ENCODE data around the gene B2M. TPM values are rescaled to one million over a fixed set of nuclear protein-coding genes. Genes with fewer than 3 reads are reported as not detected.

The B2M gene
- total RNA-seq, 1 donor from 2014 or later: 595 TPM

- H3K4me1 Mint-ChIP-seq (ENCODE audit: low read depth): peaks cover 28% of the 10 kb centered on the region
- TF ChIP-seq, protein P1, sequence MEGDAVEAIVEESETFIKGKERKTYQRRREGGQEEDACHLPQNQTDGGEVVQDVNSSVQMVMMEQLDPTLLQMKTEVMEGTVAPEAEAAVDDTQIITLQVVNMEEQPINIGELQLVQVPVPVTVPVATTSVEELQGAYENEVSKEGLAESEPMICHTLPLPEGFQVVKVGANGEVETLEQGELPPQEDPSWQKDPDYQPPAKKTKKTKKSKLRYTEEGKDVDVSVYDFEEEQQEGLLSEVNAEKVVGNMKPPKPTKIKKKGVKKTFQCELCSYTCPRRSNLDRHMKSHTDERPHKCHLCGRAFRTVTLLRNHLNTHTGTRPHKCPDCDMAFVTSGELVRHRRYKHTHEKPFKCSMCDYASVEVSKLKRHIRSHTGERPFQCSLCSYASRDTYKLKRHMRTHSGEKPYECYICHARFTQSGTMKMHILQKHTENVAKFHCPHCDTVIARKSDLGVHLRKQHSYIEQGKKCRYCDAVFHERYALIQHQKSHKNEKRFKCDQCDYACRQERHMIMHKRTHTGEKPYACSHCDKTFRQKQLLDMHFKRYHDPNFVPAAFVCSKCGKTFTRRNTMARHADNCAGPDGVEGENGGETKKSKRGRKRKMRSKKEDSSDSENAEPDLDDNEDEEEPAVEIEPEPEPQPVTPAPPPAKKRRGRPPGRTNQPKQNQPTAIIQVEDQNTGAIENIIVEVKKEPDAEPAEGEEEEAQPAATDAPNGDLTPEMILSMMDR (IDR thresholded peaks at IDR 0.05): peak; percentile 67
- peak overlapping the region; percentile 99 for H3K27ac Mint-ChIP-seq (ENCODE audit: unreplicated experiment)
These were observed 2.0 kb downstream of the B2M start for GRCh38 chr15:44713006-44713966.

DNA sequence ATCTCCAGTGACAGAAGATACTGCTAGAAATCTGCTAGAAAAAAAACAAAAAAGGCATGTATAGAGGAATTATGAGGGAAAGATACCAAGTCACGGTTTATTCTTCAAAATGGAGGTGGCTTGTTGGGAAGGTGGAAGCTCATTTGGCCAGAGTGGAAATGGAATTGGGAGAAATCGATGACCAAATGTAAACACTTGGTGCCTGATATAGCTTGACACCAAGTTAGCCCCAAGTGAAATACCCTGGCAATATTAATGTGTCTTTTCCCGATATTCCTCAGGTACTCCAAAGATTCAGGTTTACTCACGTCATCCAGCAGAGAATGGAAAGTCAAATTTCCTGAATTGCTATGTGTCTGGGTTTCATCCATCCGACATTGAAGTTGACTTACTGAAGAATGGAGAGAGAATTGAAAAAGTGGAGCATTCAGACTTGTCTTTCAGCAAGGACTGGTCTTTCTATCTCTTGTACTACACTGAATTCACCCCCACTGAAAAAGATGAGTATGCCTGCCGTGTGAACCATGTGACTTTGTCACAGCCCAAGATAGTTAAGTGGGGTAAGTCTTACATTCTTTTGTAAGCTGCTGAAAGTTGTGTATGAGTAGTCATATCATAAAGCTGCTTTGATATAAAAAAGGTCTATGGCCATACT, 4.0 kb downstream of the B2M start:
- Mint-ChIP-seq H3K36me3 (ENCODE audit: low read depth) (peaks cover 22% of the 10 kb centered on the region), H3K9me3 (ENCODE audit: low read depth) (no peaks in the 10 kb centered on the region), H3K27me3 (ENCODE audit: low read depth) (no peaks in the 10 kb centered on the region), H3K4me1 (ENCODE audit: low read depth) (peaks cover 27% of the 10 kb centered on the region), H3K4me3 (ENCODE audit: unreplicated experiment) (no peak overlapping the region), H3K27ac (ENCODE audit: unreplicated experiment) (no peak overlapping the region)
- no peak for DNase-seq (ENCODE audit: low spot score)
- TF ChIP-seq, protein P1 (IDR thresholded peaks at IDR 0.05): no peak

More at GRCh38 chr15:44713006-44713966, 2.0 kb downstream of the B2M start:
- Mint-ChIP-seq H3K27me3 (ENCODE audit: low read depth) (no peaks in the 10 kb centered on the region), H3K4me3 (ENCODE audit: unreplicated experiment) (peak overlapping the region; percentile 99), H3K9me3 (ENCODE audit: low read depth) (no peaks in the 10 kb centered on the region), H3K36me3 (ENCODE audit: low read depth) (peaks cover 22% of the 10 kb centered on the region)
- DNase-seq (ENCODE audit: low spot score): no peak

DNA sequence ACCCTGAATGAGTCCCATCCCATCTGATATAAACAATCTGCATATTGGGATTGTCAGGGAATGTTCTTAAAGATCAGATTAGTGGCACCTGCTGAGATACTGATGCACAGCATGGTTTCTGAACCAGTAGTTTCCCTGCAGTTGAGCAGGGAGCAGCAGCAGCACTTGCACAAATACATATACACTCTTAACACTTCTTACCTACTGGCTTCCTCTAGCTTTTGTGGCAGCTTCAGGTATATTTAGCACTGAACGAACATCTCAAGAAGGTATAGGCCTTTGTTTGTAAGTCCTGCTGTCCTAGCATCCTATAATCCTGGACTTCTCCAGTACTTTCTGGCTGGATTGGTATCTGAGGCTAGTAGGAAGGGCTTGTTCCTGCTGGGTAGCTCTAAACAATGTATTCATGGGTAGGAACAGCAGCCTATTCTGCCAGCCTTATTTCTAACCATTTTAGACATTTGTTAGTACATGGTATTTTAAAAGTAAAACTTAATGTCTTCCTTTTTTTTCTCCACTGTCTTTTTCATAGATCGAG, 4.5 kb downstream of the B2M start:
- H3K9me3 Mint-ChIP-seq (ENCODE audit: low read depth): no peaks in the 10 kb centered on the region
- H3K4me3 Mint-ChIP-seq (ENCODE audit: unreplicated experiment): no peak overlapping the region
- no peak overlapping the region for H3K27ac Mint-ChIP-seq (ENCODE audit: unreplicated experiment)
- no peak for DNase-seq (ENCODE audit: low spot score)
- H3K36me3 Mint-ChIP-seq (ENCODE audit: low read depth): peaks cover 22% of the 10 kb centered on the region
- H3K4me1 Mint-ChIP-seq (ENCODE audit: low read depth): peaks cover 22% of the 10 kb centered on the region
- TF ChIP-seq, protein P1 (IDR thresholded peaks at IDR 0.05): no peak
- H3K27me3 Mint-ChIP-seq (ENCODE audit: low read depth): no peaks in the 10 kb centered on the region

GRCh38 chr15:44716983-44717602, 5.8 kb downstream of the B2M start:
- no peak for DNase-seq (ENCODE audit: low spot score)
- Mint-ChIP-seq H3K4me3 (ENCODE audit: unreplicated experiment) (no peak overlapping the region), H3K36me3 (ENCODE audit: low read depth) (peaks cover 22% of the 10 kb centered on the region), H3K4me1 (ENCODE audit: low read depth) (peaks cover 19% of the 10 kb centered on the region), H3K9me3 (ENCODE audit: low read depth) (no peaks in the 10 kb centered on the region), H3K27ac (ENCODE audit: unreplicated experiment) (no peak overlapping the region), H3K27me3 (ENCODE audit: low read depth) (no peaks in the 10 kb centered on the region)
- TF ChIP-seq, protein P1 (IDR thresholded peaks at IDR 0.05): no peak
